C1 segment of cervical spinal cord (tissue), 14 donors: ENCODE measurements around the gene LRRC25.

Source experiments
- DNase-seq, 14 donors: peaks; one replicate each; lab custom pipeline; 2025; lab: John Stamatoyannopoulos, UW

Gene LRRC25

GRCh38 chr19:18435842-18436670, 38.6 kb upstream of the LRRC25 start:
- no peak for DNase-seq

- no peak for DNase-seq
These were observed 37.9 kb upstream of the LRRC25 start for GRCh38 chr19:18435178-18435841.

GRCh38 chr19:18434411-18435175, 37.2 kb upstream of the LRRC25 start:
- no peak for DNase-seq

- no peak for DNase-seq
These were observed 36.4 kb upstream of the LRRC25 start for GRCh38 chr19:18433735-18434398.

- no peak for DNase-seq
These were observed 35.7 kb upstream of the LRRC25 start for GRCh38 chr19:18433015-18433691.

- DNase-seq = no peak
These were observed 35.0 kb upstream of the LRRC25 start for GRCh38 chr19:18432275-18433014.

- DNase-seq = no peak
These were observed 34.2 kb upstream of the LRRC25 start for GRCh38 chr19:18431351-18432197.

GRCh38 chr19:18430417-18431144, 33.2 kb upstream of the LRRC25 start:
- no peak for DNase-seq

- no peak for DNase-seq
These were observed 32.4 kb upstream of the LRRC25 start for GRCh38 chr19:18429717-18430416.

GRCh38 chr19:18428787-18429674, 31.6 kb upstream of the LRRC25 start:
- DNase-seq = peak in 10 of 14 donors; percentile 23 to 81 (median 62)

GRCh38 chr19:18428173-18428786, 30.9 kb upstream of the LRRC25 start:
- DNase-seq = no peak

GRCh38 chr19:18427743-18428113, 30.3 kb upstream of the LRRC25 start:
- no peak for DNase-seq

GRCh38 chr19:18427080-18427742, 29.8 kb upstream of the LRRC25 start:
- no peak for DNase-seq

- DNase-seq = no peak
These were observed 29.0 kb upstream of the LRRC25 start for GRCh38 chr19:18426416-18426767.

- peak in 3 of 14 donors; percentile 14 to 58 (median 21) for DNase-seq
These were observed 28.3 kb upstream of the LRRC25 start for GRCh38 chr19:18425515-18426415.
